TTC549 (cell line): ENCODE measurements around the gene BEST4.
"Not testable (repeated sequence)": the region's sequence is repeated elsewhere in the genome, so short reads cannot be mapped to it uniquely, and the experiment has no call there.

Experiments used
- FAIRE-seq: peaks from 2 replicates; lab custom pipeline; 2012; peaks lifted over from hg19 to GRCh38; lab: Jason Lieb, UNC

The BEST4 gene

DNA sequence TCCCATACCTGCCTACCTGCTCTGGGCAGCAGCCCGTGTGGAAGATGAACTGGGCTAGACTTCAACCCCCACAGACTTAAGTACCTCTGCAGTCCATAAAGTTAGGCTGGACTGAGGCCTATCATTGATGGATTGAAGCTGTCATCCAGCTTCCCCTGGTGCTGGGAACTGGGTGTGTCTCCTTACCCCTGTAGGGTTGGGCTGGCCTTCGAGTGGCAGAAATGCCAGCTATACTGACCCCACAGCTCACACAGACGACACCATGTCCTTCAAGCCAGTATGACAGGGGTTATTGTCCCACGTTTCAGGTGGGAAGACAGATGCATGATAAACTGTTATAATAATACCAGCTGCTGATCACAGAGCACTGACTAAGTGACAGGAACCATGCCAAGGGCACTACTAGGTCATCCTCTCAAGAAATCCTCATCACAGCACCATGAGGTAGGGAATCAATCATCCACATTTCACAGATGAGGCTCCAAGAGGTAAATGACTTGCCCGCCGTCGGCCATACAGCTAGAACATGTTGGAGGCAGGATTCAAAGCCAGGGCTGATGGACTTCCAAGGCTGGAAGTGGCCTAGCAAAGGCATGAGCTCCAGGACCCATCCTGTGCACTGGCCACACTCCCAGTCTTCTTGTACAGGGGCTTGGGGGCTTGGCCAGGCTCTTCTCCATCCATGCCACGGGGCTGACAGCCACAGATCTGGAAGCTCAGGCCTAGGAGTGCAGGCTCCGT is at the start of gene BEST4:
BEST4 (minus strand) TSS at position 51 of the 741 bp plus-strand sequence. CDS start 465 bp downstream, outside the sequence.
- FAIRE-seq: no peak

GRCh38 chr1:44835738-44836675 is 48.0 kb upstream of the BEST4 start:
- no peak for FAIRE-seq

DNA sequence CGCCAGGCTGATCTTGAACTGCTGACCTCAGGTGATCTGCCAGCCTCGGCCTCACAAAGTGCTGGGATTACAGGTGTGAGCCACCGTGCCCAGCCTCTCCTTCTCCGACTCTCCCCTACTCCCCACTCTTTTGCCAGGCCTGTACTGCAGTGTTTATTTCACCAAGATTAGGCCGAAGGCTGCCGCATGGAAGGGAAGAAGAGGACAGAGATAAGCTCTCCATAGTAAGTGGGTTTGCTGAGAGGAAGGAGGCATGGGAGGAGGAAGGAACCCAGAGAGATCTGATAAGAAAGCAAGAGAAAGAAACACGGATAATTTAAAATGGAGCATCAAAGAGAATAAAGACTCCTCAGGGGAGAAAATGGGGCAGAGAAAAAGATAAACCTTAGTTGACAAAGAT is 46.4 kb upstream of the BEST4 start:
- no peak for FAIRE-seq

- no peak for FAIRE-seq
Observed at GRCh38 chr1:44832056-44832705, 44.2 kb upstream of the BEST4 start.

GRCh38 chr1:44831516-44831915 is 43.5 kb upstream of the BEST4 start:
- no peak for FAIRE-seq

GRCh38 chr1:44830900-44831304 is 42.9 kb upstream of the BEST4 start:
- no peak for FAIRE-seq

- no peak for FAIRE-seq
Observed at GRCh38 chr1:44829506-44830384, 41.8 kb upstream of the BEST4 start.

DNA sequence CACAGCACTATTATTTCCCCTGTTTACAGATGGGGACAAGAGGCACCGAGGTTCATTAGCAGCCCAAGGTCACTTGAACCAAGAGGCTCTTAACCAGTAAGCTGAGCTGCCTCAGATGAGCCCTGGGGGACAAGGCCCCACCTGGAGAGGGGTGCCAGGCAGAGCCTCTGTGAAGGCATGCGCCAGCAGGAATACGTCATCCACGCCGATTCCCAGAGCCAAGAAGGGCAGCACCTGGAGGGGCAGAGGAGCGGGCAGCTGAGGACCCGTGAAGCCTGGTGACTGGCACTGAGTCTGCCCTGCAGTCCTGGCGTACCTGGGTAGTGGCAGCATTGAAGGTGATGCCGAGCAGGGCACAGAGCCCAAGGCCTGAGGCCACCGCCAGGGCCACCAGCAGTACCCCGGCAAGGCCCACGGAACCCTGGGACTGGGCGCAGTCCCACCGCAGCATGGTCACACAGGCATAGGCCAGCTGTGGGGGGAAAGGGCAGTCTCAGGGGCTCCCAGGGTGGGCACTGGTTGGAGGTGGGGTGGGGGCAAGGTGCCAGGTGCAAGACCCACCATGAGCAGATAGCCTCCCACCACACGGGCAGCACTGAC is 41.0 kb upstream of the BEST4 start:
- FAIRE-seq: no peak

DNA sequence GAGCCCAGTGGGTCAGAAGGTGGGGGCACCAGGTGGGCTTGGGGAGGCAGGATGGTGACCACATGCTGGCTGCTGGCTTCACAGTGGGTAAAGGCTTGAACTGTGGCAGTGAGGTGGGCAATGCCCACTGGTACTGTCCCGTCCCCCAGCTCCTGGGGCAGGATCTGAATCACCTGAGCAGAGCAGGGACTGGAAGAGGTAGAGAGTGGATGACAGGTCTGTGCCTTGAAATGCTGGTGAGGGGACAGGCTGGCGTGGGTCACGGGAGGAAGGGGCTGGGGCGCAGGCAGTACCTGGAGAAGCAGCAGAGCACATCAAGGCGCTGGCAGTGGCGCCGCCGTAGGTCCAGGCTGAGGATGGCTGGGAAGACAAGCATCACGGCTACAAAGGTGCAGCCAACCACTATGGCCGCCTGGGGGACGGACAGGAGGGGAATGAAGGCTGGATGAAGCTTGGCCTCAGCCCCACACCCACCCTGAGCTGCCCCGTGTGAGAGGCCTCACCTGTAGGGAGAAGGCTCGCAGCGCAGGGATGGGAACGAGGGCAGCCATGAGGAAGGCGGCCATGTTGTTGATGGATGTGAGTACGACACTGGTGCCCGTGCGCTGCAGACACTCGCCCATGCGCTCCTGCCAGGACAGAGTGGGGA is 40.2 kb upstream of the BEST4 start:
- FAIRE-seq: no peak

- no peak for FAIRE-seq
Observed at GRCh38 chr1:44827197-44828002, 39.4 kb upstream of the BEST4 start.

GRCh38 chr1:44826375-44827196 is 38.6 kb upstream of the BEST4 start:
- no peak for FAIRE-seq

DNA sequence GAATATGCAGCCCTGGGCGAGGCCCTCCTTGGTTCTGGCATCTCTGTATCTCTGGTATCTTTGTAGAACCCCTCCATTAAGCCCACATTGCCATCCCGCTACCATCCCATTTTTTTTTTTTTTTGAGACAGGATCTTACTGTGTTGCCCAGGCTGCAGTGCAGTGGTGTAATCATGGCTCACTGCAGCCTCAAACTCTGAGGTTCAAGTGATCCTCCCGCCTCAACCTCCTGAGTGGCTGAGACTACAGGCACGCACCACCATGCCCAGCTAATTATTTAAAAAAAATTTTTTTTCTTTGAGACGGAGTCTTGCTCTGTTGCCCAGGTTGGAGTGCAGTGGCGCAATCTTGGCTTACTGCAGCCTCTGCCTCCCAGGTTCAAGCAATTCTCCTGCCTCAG is 36.4 kb upstream of the BEST4 start:
- not testable (repeated sequence) for FAIRE-seq

GRCh38 chr1:44822981-44823451 is 35.0 kb upstream of the BEST4 start:
- no peak for FAIRE-seq

- no peak for FAIRE-seq
Observed at GRCh38 chr1:44822131-44822701, 34.2 kb upstream of the BEST4 start.

DNA sequence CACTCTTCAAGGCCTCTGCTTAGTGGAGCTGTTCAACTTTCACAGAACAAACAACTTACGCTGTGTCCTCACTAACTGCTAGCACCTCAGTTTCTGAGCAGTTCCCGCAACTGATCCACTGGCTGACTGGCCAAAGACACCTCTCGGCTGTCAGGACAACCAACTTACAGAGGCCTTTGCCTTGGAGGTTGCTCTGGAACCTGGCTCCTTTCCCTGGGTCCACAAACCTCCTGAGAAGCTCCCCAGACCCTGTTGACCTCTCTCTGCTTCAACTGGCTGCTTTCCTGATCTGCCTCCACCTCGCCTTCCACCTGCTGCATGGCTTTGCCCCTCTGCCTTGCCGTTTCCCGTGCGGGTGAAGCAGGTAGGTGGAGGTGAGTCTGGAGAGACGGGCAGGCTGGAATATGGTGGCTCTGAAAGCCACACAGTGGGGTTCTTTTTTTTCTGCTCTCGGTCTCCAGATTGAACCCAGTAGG is 33.3 kb upstream of the BEST4 start:
- FAIRE-seq: no peak

GRCh38 chr1:44820328-44821239 is 32.6 kb upstream of the BEST4 start:
- FAIRE-seq: no peak

- peak; percentile 95 for FAIRE-seq
Observed at GRCh38 chr1:44819608-44820327, 31.8 kb upstream of the BEST4 start.
